AG10803 (cell line): ENCODE data around the gene ASB1.

Experiments
- DNase-seq: peaks from one replicate; pipeline ENCODE4 v3.0.0; 2010; ENCODE audit warnings: low read depth
- H3K4me3 ChIP-seq: 2 replicates; pipeline ENCODE4 v1.5.1; 2011; ENCODE audit warnings: mild to moderate bottlenecking, low read length, control low read depth
- TF ChIP-seq, protein P1 (sequence below): conservative IDR thresholded peaks from 2 replicates; pipeline ENCODE4 v1.5.1; 2011; ENCODE audit warnings: mild to moderate bottlenecking, low read length, control low read depth, inconsistent platforms

Gene ASB1

DNA sequence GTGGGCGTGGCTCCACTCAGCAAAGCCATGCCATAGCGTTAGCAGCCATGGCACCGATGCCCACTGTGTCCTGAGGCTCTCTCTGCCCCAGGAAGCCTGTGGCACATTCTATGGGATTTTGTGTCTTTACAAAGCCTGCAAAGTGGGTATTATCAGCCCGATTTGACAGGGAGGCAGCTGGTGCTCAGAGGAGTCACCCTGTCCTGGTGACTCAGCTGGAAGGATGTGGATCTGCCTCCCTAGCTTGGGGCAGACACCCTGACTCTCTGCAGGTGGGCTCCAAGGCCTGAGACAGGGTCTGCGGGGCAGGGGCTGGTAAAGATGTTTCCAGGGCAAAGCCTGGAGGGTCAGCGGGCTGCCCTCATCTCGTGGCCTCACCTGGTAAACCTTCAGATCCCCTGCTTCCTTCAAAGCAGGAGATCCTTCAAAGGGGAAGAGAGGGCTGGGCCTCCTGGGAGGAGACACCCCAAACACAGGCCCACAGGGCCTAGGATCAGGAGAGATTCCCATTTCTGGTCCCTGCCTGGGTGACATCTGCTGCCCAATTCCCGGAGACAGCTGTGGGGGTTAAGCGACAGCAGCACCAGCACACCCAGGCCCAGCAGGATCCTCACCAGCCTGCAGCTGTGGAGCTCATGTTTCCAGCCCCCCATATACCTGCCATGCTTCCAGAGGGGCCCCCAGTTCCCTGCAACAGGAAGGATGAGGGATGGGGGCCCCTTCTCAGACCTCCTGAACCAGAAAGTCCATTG, 3.0 kb upstream of the ASB1 start:
- H3K4me3 ChIP-seq, result no peak overlapping the region
- TF ChIP-seq, protein P1, sequence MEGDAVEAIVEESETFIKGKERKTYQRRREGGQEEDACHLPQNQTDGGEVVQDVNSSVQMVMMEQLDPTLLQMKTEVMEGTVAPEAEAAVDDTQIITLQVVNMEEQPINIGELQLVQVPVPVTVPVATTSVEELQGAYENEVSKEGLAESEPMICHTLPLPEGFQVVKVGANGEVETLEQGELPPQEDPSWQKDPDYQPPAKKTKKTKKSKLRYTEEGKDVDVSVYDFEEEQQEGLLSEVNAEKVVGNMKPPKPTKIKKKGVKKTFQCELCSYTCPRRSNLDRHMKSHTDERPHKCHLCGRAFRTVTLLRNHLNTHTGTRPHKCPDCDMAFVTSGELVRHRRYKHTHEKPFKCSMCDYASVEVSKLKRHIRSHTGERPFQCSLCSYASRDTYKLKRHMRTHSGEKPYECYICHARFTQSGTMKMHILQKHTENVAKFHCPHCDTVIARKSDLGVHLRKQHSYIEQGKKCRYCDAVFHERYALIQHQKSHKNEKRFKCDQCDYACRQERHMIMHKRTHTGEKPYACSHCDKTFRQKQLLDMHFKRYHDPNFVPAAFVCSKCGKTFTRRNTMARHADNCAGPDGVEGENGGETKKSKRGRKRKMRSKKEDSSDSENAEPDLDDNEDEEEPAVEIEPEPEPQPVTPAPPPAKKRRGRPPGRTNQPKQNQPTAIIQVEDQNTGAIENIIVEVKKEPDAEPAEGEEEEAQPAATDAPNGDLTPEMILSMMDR, result no peak
- no peak for DNase-seq

DNA sequence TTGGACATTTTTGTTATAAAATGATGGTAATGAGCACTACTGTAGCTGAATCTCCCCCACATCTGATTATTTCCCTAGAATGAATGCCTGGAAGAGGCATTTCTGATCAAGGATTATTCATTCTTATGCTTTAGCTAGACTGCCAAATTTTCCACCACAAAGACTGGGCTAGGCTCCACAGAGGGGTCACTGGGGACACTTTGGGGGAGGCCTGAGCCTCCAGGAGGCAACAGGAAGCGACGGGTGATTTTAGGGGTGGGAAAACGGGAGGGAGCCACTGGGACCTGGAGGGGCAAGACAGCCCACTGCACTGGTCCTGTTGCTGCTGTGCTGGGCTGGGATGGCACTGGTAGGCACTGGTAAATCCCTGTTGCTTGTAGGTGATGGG, 2.4 kb upstream of the ASB1 start:
- TF ChIP-seq, protein P1, result no peak
- no peak overlapping the region for H3K4me3 ChIP-seq
- peak; percentile 50 for DNase-seq

DNA sequence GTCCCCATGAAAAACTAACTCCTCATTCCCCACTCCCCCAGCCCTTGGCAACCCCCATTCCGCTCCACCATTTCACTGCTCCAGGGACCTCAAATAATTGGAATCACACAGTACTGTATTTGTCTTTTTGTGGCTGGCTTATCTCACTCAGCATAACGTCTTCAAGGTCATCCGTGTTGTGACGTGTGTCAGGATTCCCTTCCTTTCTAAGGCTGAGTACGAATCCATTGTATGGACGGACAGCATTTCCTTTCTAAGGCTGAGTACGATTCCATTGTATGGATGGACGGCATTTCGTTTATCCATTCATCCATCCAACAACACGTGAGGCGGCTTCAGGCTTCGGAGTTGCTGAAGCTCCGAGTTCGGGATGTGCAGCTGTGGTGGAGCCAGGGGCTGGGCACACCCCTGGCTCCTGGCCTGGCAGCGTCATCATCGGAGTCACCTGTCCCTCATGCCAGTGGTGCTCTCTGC, 1.2 kb upstream of the ASB1 start:
- H3K4me3 ChIP-seq, result peak overlapping the region; percentile 87
- no peak for DNase-seq
- TF ChIP-seq, protein P1, result no peak

DNA sequence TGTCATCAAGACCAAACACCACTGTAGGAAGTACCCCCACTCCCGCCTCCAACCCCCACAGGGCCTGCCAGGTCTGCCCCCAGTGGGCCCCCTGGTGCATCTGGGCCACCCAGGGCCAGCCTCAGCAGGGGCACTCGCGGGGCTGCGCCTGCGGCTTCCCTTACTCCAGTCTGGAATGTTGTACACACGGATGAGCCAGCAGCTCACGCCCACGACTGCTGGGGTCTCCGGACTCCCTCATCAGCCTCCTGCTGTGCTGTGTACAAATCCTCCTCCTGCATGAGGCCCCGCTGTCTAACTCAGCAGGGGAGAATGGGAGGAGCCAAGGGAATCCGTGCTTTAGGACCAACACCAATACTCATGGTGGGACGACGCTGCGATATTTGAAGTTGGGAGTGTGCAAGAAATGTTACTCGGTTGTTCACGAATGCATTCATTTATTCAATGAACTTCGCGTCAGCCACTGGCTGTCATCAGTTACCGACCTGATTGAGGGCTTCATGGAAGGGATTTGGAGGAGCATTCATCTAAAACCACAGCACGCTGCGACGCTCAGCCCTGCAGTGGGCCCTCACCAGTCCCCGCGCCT, 654 bp upstream of the ASB1 start:
- peak; percentile 43 for DNase-seq
- H3K4me3 ChIP-seq, result peak overlapping the region; percentile 87
- TF ChIP-seq, protein P1, result no peak

DNA sequence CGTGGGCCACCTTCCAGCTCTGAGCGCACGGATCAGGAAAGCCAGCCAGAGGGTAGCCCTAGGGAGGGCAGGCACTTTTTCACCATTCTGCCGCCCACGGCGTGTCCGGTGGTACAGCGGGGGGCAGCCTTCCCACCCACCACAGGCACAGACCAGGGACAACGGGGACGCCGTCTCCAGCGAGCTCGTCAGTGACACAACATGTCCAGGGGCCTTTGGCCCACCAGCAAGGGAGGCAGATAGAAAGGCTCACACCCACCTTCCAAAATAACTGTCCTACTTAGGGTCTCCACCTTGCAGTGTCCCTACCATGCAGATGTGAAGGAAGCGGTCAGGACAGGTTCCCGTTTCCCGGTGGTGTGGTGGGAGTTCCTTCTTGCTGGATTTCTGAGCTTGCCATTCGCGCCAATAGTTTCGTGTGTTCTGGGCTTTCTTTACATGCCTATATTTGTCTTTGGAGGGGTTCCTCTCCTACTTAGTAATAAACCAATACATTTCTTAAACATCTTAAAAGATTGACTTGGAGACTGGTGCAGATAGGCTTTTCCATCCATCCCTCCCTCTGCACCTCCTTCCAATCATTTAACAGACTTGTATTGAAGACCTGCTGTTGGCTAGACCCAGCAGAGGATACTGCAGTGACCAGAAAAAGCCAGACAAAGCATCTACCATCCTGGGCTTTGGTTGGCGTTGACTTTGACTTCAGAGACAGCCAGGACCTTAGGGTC, 872 bp downstream of the ASB1 start:
- DNase-seq, result no peak
- TF ChIP-seq, protein P1, result no peak
- peak overlapping the region; percentile 87 for H3K4me3 ChIP-seq

DNA sequence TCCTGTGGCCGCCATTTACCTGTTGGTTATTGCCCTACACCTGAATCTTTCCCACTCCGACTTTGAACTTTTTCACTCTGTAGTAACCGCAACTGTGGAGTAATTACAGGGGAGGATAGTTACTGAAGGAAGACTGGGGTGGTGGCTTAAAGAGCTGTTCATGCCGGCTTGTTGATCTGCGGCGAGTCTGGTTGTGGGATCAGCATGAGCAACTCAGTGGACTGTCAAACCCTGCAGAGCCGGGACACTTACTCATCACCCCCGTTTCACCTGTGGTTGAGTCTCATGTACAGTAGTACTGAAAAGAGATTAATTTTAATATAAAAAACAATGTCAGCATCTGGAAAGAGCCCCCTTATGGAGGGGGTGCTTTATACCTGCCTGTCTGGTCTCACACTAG, 2.1 kb downstream of the ASB1 start:
- no peak overlapping the region for H3K4me3 ChIP-seq
- TF ChIP-seq, protein P1, result no peak
- DNase-seq, result no peak
